ENCODE results near the gene FBXO2. TPM values are rescaled to one million over a fixed set of nuclear protein-coding genes. Genes with fewer than 3 reads are reported as not detected.
A peak's percentile ranks its signal among the peaks of the same experiment; 100 is the strongest.

Gene FBXO2
- total RNA-seq, 2 experiments from 2014 or later: 3.2 to 3.7 TPM

DNA sequence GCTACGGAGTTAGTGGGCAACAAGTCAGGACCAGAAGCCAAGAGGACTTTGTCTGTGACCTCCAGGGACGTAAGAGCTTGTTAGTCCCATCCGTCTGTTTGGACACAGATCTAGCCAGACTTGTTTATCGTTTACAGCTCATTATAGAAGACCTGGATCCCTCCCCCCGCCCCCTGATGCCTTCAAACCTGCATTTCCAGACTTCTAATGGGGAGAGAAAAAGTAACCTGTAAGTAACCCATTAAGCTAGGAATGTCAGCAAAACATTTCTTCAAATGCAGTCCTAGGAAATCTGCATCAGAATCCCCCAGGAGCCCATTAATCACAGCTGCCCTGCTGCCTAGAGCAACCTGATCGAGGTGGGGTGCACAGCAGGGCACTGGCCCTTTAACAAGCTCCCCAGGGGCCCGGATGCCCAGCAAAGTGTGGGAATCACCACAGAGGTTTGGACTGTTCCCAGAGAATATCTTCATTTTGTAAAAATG lies 28.1 kb upstream of the FBXO2 start:
- peaks cover 4% of the 10 kb centered on the region for H3K27me3 Mint-ChIP-seq
- H3K36me3 Mint-ChIP-seq (ENCODE audit: low read depth): peaks cover 6% of the 10 kb centered on the region
- Histone ChIP-seq H3K4me1 (ENCODE audit: insufficient read depth, low read length) (peaks cover 26% of the 10 kb centered on the region), H3K36me3 (ENCODE audit: insufficient read depth, low read length) (peaks cover under 1% of the 10 kb centered on the region), H3K9me3 (ENCODE audit: control insufficient read depth in 1 of 2, insufficient read depth in 1 of 2, low read length in 2 of 2) (no peaks in the 10 kb centered on the region), H3K27me3 (ENCODE audit: control insufficient read depth in 1 of 2, insufficient read depth in 2 of 2, low read length in 2 of 2) (no peaks in the 10 kb centered on the region), H3K27ac (ENCODE audit: low read depth in 1 of 2, low read length in 2 of 2) (no peak overlapping the region), H3K4me3 (ENCODE audit: low read length) (no peak overlapping the region)
- no peaks in the 10 kb centered on the region for H3K9me3 Mint-ChIP-seq
- peaks cover 22% of the 10 kb centered on the region for H3K4me1 Mint-ChIP-seq (ENCODE audit: low read depth)
- H3K4me3 Mint-ChIP-seq: peak overlapping the region; percentile 97
- ChIA-PET CTCF (interaction anchor here (1.6 to 3.3 kb wide), 4 partner anchors 18 to 37 kb away, joined by 6 to 16 read pairs (median 13); partner anchors contain the start of gene FBXO6), POLR2A (interaction anchor here (0.6 to 3.5 kb wide), 9 partner anchors 8 to 228 kb away, joined by 3 to 42 read pairs (median 6); partner anchors contain the start of genes AGTRAP, CLCN6, DRAXIN and FBXO6)
- H3K27ac Mint-ChIP-seq: peak overlapping the region; percentile 86
- TF ChIP-seq, protein P1, sequence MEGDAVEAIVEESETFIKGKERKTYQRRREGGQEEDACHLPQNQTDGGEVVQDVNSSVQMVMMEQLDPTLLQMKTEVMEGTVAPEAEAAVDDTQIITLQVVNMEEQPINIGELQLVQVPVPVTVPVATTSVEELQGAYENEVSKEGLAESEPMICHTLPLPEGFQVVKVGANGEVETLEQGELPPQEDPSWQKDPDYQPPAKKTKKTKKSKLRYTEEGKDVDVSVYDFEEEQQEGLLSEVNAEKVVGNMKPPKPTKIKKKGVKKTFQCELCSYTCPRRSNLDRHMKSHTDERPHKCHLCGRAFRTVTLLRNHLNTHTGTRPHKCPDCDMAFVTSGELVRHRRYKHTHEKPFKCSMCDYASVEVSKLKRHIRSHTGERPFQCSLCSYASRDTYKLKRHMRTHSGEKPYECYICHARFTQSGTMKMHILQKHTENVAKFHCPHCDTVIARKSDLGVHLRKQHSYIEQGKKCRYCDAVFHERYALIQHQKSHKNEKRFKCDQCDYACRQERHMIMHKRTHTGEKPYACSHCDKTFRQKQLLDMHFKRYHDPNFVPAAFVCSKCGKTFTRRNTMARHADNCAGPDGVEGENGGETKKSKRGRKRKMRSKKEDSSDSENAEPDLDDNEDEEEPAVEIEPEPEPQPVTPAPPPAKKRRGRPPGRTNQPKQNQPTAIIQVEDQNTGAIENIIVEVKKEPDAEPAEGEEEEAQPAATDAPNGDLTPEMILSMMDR (IDR thresholded peaks at IDR 0.05): no peak
- DNase-seq (no peak), ATAC-seq (ENCODE audit: poor library complexity) (no peak)
- intact Hi-C loops (cut with DNase I, micrococcal nuclease): loop anchor here in 1 of 2 experiments (5.0 kb wide), 1 partner anchor 50 kb away; no protein-coding TSS in a partner anchor

DNA sequence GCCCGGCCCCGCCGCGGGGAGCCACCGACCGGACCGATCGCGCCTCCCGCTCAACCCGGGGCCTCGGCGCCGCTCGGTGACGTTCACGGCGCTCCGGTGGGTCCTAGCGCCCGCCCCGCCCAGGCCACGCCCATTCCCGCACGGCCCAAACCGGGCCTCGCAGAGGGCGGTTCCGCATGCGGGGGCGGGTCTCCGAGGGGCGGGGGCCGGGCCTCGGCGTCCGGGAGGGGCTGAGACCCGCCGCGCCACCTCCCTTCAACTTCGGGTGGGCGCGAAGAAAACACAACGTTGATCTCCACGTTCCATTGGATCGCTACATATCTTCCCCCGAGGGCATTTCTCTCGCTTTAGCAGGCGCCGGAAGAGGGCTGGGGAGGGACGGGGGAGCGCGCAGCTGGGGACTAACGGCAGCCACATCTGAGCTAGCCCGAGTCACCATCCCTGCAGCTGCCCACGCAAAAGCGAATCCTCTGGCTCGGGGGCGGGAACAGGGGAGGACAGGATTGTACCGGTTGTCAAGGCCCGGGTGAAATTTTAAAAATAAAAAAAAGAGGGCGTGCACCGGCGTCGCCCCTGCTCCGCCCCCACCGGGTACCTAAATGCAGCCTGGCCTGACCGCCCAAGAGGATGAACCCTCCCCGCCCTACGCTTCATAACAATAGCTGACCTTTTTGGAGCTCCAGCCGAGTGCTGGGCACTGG lies 27.0 kb upstream of the FBXO2 start, which contains the start of gene MAD2L2:
Gene MAD2L2, minus strand, starts transcription at position 78 of the 701 bp plus-strand sequence. CDS start 547 bp downstream, outside the sequence.
- ChIA-PET CTCF (interaction anchor here (1.6 to 3.3 kb wide), 4 partner anchors 17 to 38 kb away, joined by 6 to 16 read pairs (median 13); partner anchors contain the start of gene FBXO6), POLR2A (interaction anchor here (0.8 to 3.5 kb wide), 10 partner anchors 9 to 229 kb away, joined by 3 to 42 read pairs (median 6); partner anchors contain the start of genes CLCN6, DRAXIN, FBXO2 and FBXO44)
- Mint-ChIP-seq H3K9me3 (no peaks in the 10 kb centered on the region), H3K27ac (peak within 1 kb of the TSS; percentile 86), H3K36me3 (ENCODE audit: low read depth) (peaks cover 6% of the 10 kb centered on the region), H3K4me3 (peak within 1 kb of the TSS; percentile 97), H3K4me1 (ENCODE audit: low read depth) (peaks cover 22% of the 10 kb centered on the region), H3K27me3 (peaks cover 2% of the 10 kb centered on the region)
- H3K36me3 ChIP-seq (ENCODE audit: insufficient read depth, low read length): peaks cover 7% of the 10 kb centered on the region
- H3K4me1 ChIP-seq (ENCODE audit: insufficient read depth, low read length): peaks cover 26% of the 10 kb centered on the region
- no peaks in the 10 kb centered on the region for H3K27me3 ChIP-seq (ENCODE audit: control insufficient read depth in 1 of 2, insufficient read depth in 2 of 2, low read length in 2 of 2)
- DNase-seq: peak; percentile 80 to 94 (median 86)
- ATAC-seq (ENCODE audit: poor library complexity): peak; percentile 87
- no peaks in the 10 kb centered on the region for H3K9me3 ChIP-seq (ENCODE audit: control insufficient read depth in 1 of 2, insufficient read depth in 1 of 2, low read length in 2 of 2)
- peak within 1 kb of the TSS; percentile 35 to 60 for H3K27ac ChIP-seq (ENCODE audit: low read depth in 1 of 2, low read length in 2 of 2)
- intact Hi-C loops (cut with DNase I, micrococcal nuclease): loop anchor here in 1 of 2 experiments (1.0 to 5.0 kb wide), 4 partner anchors 27 to 122 kb away; partner anchors contain the start of genes FBXO2 and FBXO44
- H3K4me3 ChIP-seq (ENCODE audit: low read length): peak within 1 kb of the TSS; percentile 99
- TF ChIP-seq, protein P1 (IDR thresholded peaks at IDR 0.05): no peak

DNA sequence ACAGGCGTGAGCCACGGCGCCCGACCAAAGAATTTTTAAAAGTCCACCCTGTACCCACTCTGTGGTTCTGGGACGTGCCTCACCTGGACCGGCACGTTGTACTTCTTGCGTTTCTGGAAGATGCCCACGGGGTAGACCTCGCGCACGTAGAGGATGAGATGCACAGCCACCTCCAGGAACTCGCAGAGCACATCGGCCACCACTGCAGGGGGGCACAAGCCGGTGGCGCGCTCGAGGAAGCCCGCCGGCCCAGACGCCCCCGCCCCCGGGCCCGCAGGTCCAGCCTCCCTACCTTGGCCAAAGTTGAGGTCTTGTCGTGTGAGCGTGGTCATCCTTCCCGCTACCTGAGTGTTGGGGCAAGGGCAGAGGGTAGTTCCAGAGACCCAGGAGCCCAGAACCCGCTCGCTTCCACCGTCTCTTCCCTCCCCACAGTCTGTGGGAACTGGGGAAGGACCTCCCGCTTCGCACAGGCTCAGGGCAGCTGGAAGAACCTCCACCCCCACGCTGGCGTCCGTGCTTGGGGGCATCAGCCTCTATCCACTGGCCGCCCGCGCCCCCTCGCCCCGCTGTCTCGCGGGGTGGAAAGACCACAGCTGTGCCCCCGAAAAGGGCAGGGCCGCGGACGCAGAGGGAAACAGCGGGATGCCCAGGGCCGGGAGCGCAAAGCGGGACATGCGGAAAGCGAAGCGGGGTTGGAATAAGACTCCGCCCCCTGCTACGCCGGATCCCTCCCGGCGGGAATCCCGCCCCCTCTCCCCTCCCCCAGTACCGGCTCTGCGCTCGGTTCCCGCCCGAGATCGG lies 26.2 kb upstream of the FBXO2 start:
- intact Hi-C loops (cut with DNase I, micrococcal nuclease): loop anchor here in 1 of 2 experiments (1.0 to 5.0 kb wide), 4 partner anchors 26 to 122 kb away; partner anchors contain the start of genes FBXO2 and FBXO44
- no peaks in the 10 kb centered on the region for H3K9me3 Mint-ChIP-seq
- ChIA-PET POLR2A (interaction anchor here (1.3 to 3.5 kb wide), 5 partner anchors 10 to 230 kb away, joined by 5 to 42 read pairs (median 11); partner anchors contain the start of genes DRAXIN and FBXO6), CTCF (interaction anchor here (1.6 to 3.3 kb wide), 4 partner anchors 16 to 39 kb away, joined by 6 to 16 read pairs (median 13); partner anchors contain the start of gene FBXO6)
- Histone ChIP-seq H3K36me3 (ENCODE audit: insufficient read depth, low read length) (peaks cover 12% of the 10 kb centered on the region), H3K27ac (ENCODE audit: low read depth in 1 of 2, low read length in 2 of 2) (peak overlapping the region; percentile 22 to 35), H3K27me3 (ENCODE audit: control insufficient read depth in 1 of 2, insufficient read depth in 2 of 2, low read length in 2 of 2) (no peaks in the 10 kb centered on the region), H3K9me3 (ENCODE audit: control insufficient read depth in 1 of 2, insufficient read depth in 1 of 2, low read length in 2 of 2) (no peaks in the 10 kb centered on the region), H3K4me1 (ENCODE audit: insufficient read depth, low read length) (peaks cover 26% of the 10 kb centered on the region), H3K4me3 (ENCODE audit: low read length) (peak overlapping the region; percentile 99)
- H3K4me3 Mint-ChIP-seq: peak overlapping the region; percentile 86
- H3K4me1 Mint-ChIP-seq (ENCODE audit: low read depth): peaks cover 22% of the 10 kb centered on the region
- TF ChIP-seq, protein P1 (IDR thresholded peaks at IDR 0.05): no peak
- peak overlapping the region; percentile 44 for H3K27ac Mint-ChIP-seq
- DNase-seq: peak in 1 of 14 experiments; percentile 8
- ATAC-seq (ENCODE audit: poor library complexity): peak; percentile 4
- no peaks in the 10 kb centered on the region for H3K27me3 Mint-ChIP-seq
- peaks cover 11% of the 10 kb centered on the region for H3K36me3 Mint-ChIP-seq (ENCODE audit: low read depth)

Data from CD4-positive, alpha-beta T cell (primary cell).